H1 (cell line): Measurements from ENCODE around the gene YY1AP1. TPM values are rescaled to one million over a fixed set of nuclear protein-coding genes. Genes with fewer than 3 reads are reported as not detected.

ENCODE experiments used
- CTCF ChIA-PET: fragments of 300-600 bp; sonication (Branson Sonifier 250); formaldehyde crosslinking; loops from one replicate; lab custom pipeline; 2021; ENCODE audit not compliant: partially characterized antibody; lab: Charles Lee
- POLR2A ChIA-PET: fragments of 300-600 bp; sonication (Branson Sonifier 250); formaldehyde crosslinking; loops from one replicate; lab custom pipeline; 2021; ENCODE audit warnings: inconsistent platforms; ENCODE audit not compliant: partially characterized antibody; lab: Charles Lee
- DNase-seq, 2 experiments: peaks; one replicate each; pipeline versions ENCODE4 v3.0.0 to v3.0.0-alpha.2; 2010 to 2022; ENCODE audit warnings: low spot score in 2 of 2, low read depth in 1 of 2, mixed read lengths in 1 of 2
- FAIRE-seq: peaks from 2 replicates; lab custom pipeline; 2011; peaks lifted over from hg19 to GRCh38; lab: Jason Lieb, UNC
- H2AFZ ChIP-seq: 2 replicates; pipeline ENCODE4 v1.8.1; 2012; ENCODE audit warnings: low read length, inconsistent platforms
- H2AK5ac ChIP-seq: 2 replicates; pipeline ENCODE4 v1.6.1; 2013; ENCODE audit warnings: low read depth, low read length
- H2BK120ac ChIP-seq: replicated peaks from 2 replicates; pipeline ENCODE3; 2013; ENCODE audit warnings: low read depth, low read length, inconsistent platforms
- H2BK12ac ChIP-seq: 2 replicates; pipeline ENCODE4 v1.6.1; 2013; ENCODE audit warnings: low read depth, low read length
- H2BK15ac ChIP-seq: 2 replicates; pipeline ENCODE4 v1.6.1; 2013; ENCODE audit warnings: low read length
- H2BK20ac ChIP-seq: 2 replicates; pipeline ENCODE4 v1.6.1; 2013; ENCODE audit warnings: low read length
- H2BK5ac ChIP-seq: 2 replicates; pipeline ENCODE4 v1.6.1; 2013; ENCODE audit warnings: low read depth, low read length
- H3K14ac ChIP-seq: 2 replicates; pipeline ENCODE4 v1.6.1; 2013; ENCODE audit warnings: inconsistent platforms; ENCODE audit not compliant: insufficient read length
- H3K18ac ChIP-seq: 2 replicates; pipeline ENCODE4 v1.6.1; 2013; ENCODE audit warnings: low read length; ENCODE audit errors: extremely low read depth
- H3K23ac ChIP-seq: 2 replicates; pipeline ENCODE4 v1.6.1; 2013; ENCODE audit warnings: inconsistent platforms; ENCODE audit not compliant: insufficient read length
- H3K23me2 ChIP-seq: 2 replicates; pipeline ENCODE4 v1.6.1; 2013; ENCODE audit warnings: low read depth, low read length
- H3K27ac ChIP-seq: 2 replicates; pipeline ENCODE4 v1.6.1; 2011; ENCODE audit warnings: low read depth, low read length, inconsistent platforms
- H3K27me3 ChIP-seq, 4 experiments: replicated peaks in 1 of 4; 1 replicate in 1 of 4; 2 replicates in 3 of 4; pipeline versions ENCODE4 v1.6.1 to v1.8.1; 2011 to 2013; ENCODE audit warnings: low read length in 3 of 4, mild to moderate bottlenecking in 3 of 4, inconsistent platforms in 2 of 4, mixed read lengths in 2 of 4, moderate library complexity in 1 of 4; ENCODE audit not compliant: control insufficient read depth in 3 of 4, insufficient read depth in 3 of 4; ENCODE audit errors: extremely low read depth in 1 of 4
- H3K36me3 ChIP-seq, 4 experiments: 2 replicates each; pipeline versions ENCODE4 v1.6.1 to v1.8.1; 2011 to 2013; ENCODE audit warnings: mild to moderate bottlenecking in 4 of 4, low read length in 3 of 4, moderate library complexity in 2 of 4, control low read depth in 1 of 4, inconsistent platforms in 1 of 4; ENCODE audit not compliant: insufficient read depth in 4 of 4, control insufficient read depth in 2 of 4
- H3K4ac ChIP-seq: replicated peaks from 2 replicates; pipeline ENCODE3; 2013; ENCODE audit warnings: low read length, low read depth, mixed read lengths, inconsistent platforms; ENCODE audit not compliant: insufficient read length
- H3K4me1 ChIP-seq, 4 experiments: replicated peaks in 1 of 4; 1 replicate in 1 of 4; 2 replicates in 3 of 4; pipeline versions ENCODE4 v1.6.1 to v1.8.1; 2011 to 2013; ENCODE audit warnings: low read length in 3 of 4, inconsistent platforms in 2 of 4, mixed read lengths in 1 of 4; ENCODE audit not compliant: insufficient read depth in 4 of 4, control insufficient read depth in 3 of 4
- H3K4me2 ChIP-seq, 2 experiments: 2 replicates each; pipeline versions ENCODE4 v1.6.1 to v1.8.1; 2011 to 2013; ENCODE audit warnings: low read depth in 2 of 2, low read length in 2 of 2, control low read depth in 1 of 2, inconsistent platforms in 1 of 2, mild to moderate bottlenecking in 1 of 2; ENCODE audit not compliant: insufficient read depth in 1 of 2
- H3K4me3 ChIP-seq, 4 experiments: fragments of 200-600, 300-600 bp in 1 of 4; sonication (generic), shearing (Covaris generic), sonication (Bioruptor Twin) in 1 of 4; 2 replicates each; pipeline versions ENCODE4 v1.5.1 to v1.8.1; 2011 to 2016; ENCODE audit warnings: low read length in 4 of 4, low read depth in 3 of 4, control low read depth in 2 of 4, inconsistent platforms in 2 of 4, mild to moderate bottlenecking in 2 of 4, mixed read lengths in 1 of 4, moderate library complexity in 1 of 4; ENCODE audit not compliant: insufficient read depth in 2 of 4; ENCODE audit errors: extremely low read depth in 1 of 4
- H3K56ac ChIP-seq: replicated peaks from 2 replicates; pipeline ENCODE3; 2013; ENCODE audit warnings: low read depth, mild to moderate bottlenecking, mixed read lengths, low read length, inconsistent platforms; ENCODE audit not compliant: insufficient read length
- H3K79me1 ChIP-seq: 2 replicates; pipeline ENCODE4 v1.6.1; 2013; ENCODE audit warnings: low read depth, low read length, control low read depth
- H3K79me2 ChIP-seq, 2 experiments: 2 replicates each; pipeline versions ENCODE4 v1.6.1 to v1.8.1; 2012 to 2013; ENCODE audit warnings: low read length in 2 of 2, mild to moderate bottlenecking in 2 of 2, inconsistent platforms in 1 of 2; ENCODE audit not compliant: insufficient read depth in 2 of 2, control insufficient read depth in 1 of 2
- H3K9ac ChIP-seq, 4 experiments: replicated peaks in 1 of 4; 1 replicate in 1 of 4; 2 replicates in 3 of 4; pipeline versions ENCODE4 v1.6.1 to v1.8.1; 2011 to 2013; ENCODE audit warnings: low read depth in 3 of 4, low read length in 3 of 4, control low read depth in 2 of 4, mild to moderate bottlenecking in 2 of 4, moderate library complexity in 2 of 4, inconsistent platforms in 1 of 4; ENCODE audit errors: extremely low read depth in 1 of 4
- H3K9me3 ChIP-seq, 2 experiments: 2 replicates each; pipeline versions ENCODE4 v1.6.1 to v1.8.1; 2012 to 2013; ENCODE audit warnings: mild to moderate bottlenecking in 2 of 2, moderate library complexity in 2 of 2, control low read depth in 1 of 2, inconsistent platforms in 1 of 2, low read depth in 1 of 2, low read length in 1 of 2, mixed read lengths in 1 of 2; ENCODE audit not compliant: insufficient read depth in 2 of 2
- H4K20me1 ChIP-seq, 2 experiments: replicated peaks in 1 of 2; 2 replicates each; pipeline versions ENCODE3 to v1.8.1; 2011 to 2013; ENCODE audit warnings: inconsistent platforms in 2 of 2, low read length in 2 of 2, mild to moderate bottlenecking in 1 of 2; ENCODE audit not compliant: insufficient read depth in 2 of 2, control insufficient read depth in 1 of 2
- H4K5ac ChIP-seq: 2 replicates; pipeline ENCODE4 v1.6.1; 2013; ENCODE audit warnings: low read length, low read depth, mixed read lengths, inconsistent platforms; ENCODE audit not compliant: insufficient read length
- H4K8ac ChIP-seq: 2 replicates; pipeline ENCODE4 v1.8.0; 2013; ENCODE audit warnings: mild to moderate bottlenecking, moderate library complexity, low read length, inconsistent platforms; ENCODE audit not compliant: insufficient read depth; ENCODE audit errors: extremely low read depth
- H4K91ac ChIP-seq: replicated peaks from 2 replicates; pipeline ENCODE3; 2013; ENCODE audit warnings: low read length, mixed read lengths, inconsistent platforms; ENCODE audit not compliant: insufficient read length
- RNF2 ChIP-seq: fragments of 200-900, 300-1000 bp; sonication (generic); IDR thresholded peaks from 2 replicates; pipeline ENCODE4 v1.7.1; 2016; ENCODE audit warnings: borderline replicate concordance, low read depth, mild to moderate bottlenecking, antibody characterized with exemption, low read length; ENCODE audit not compliant: poor library complexity, severe bottlenecking; ENCODE audit errors: missing control alignments
- WGBS, 2 experiments: shearing (Covaris generic) in 1 of 2; methylation state at CpG; one replicate each; pipeline versions ENCODE4 v1.1.6 to v1.1.7; 2013 to 2015; ENCODE audit warnings: low lambda C conversion rate in 2 of 2, mixed read lengths in 2 of 2, inconsistent platforms in 1 of 2, low coverage in 1 of 2, missing lambda C conversion rate in 1 of 2; ENCODE audit not compliant: insufficient replicate concordance in 2 of 2, insufficient coverage in 1 of 2, insufficient read length in 1 of 2; ENCODE audit errors: extremely low coverage in 1 of 2, missing lambda C conversion rate in 1 of 2; 5-methylcytosine and 5-hydroxymethylcytosine counted together
- polyA plus RNA-seq, 7 experiments: library from polyadenylated mRNA; depleted of rRNA in 3 of 7; stranded (reverse) in 5 of 7; unstranded in 2 of 7; fragments of >200 nt in 5 of 7; fragments of 200-250 nt in 2 of 7; gene quantifications; 1 replicate in 5 of 7; 2 replicates in 1 of 7; 4 replicates in 1 of 7; pipeline versions ENCODE4 v1.2.1 to v1.2.3, GENCODE V29; 2011 to 2013; ENCODE audit warnings: missing spikeins in 2 of 7, mixed read lengths in 2 of 7
- total RNA-seq: library from RNA; stranded (reverse); fragmentation: NEBNext Ultra II Directional; extraction: Animal tissue kit (Norgen Biotek cat#: 25700); gene quantifications from 2 replicates; pipeline ENCODE4 v1.2.1, GENCODE V29; 2021

The YY1AP1 gene
- total and polyA plus RNA-seq, 2 of the 8 experiments (the other 6 are each of a cell fraction or from before 2014, with no cell fraction given) = 44.2 to 48.6 TPM

GRCh38 chr1:155681776-155682175, 6.8 kb downstream of the YY1AP1 start:
- Histone ChIP-seq H4K20me1 (peaks cover 3 to 4% of the 10 kb centered on the region in 2 experiments), H3K9ac (no peak overlapping the region), H3K4me3 (no peak overlapping the region), H3K56ac (no peak overlapping the region), H4K91ac (no peak overlapping the region), H2BK120ac (no peak overlapping the region), H2AK5ac (no peak overlapping the region), H2BK12ac (no peak overlapping the region), H3K27ac (no peak overlapping the region), H3K4ac (no peak overlapping the region), H3K79me2 (peaks cover 5 to 60% of the 10 kb centered on the region in 2 experiments), H3K23ac (no peak overlapping the region), H2AFZ (no peak overlapping the region), H3K14ac (no peak overlapping the region), H3K4me1 (no peaks in the 10 kb centered on the region), H4K8ac (no peak overlapping the region), H3K18ac (no peak overlapping the region), H4K5ac (no peak overlapping the region), H3K9me3 (no peaks in the 10 kb centered on the region), H3K23me2 (no peaks in the 10 kb centered on the region), H2BK15ac (no peak overlapping the region), H3K79me1 (peaks cover 5% of the 10 kb centered on the region), H2BK20ac (no peak overlapping the region), H3K4me2 (no peak overlapping the region), H2BK5ac (no peak overlapping the region), H3K27me3 (no peaks in the 10 kb centered on the region), H3K36me3 (peaks cover 0 to 20% (median 10%) of the 10 kb centered on the region in 4 experiments; a peak in 6 of 8 replicates)
- WGBS, 2 experiments = 93% methylated on average over 2 of the region's 2 CpGs; no CpG with 5 or more reads in 1 of the 2 experiments
- CTCF ChIA-PET = interaction anchor here (1.0 kb wide), 1 partner anchor 29 kb away, joined by 4 read pairs; no protein-coding TSS in a partner anchor
- no peak for TF ChIP-seq RNF2
- no peak for DNase-seq
- no peak for FAIRE-seq
- POLR2A ChIA-PET = interaction anchor here (0.6 to 1.3 kb wide), 3 partner anchors 279 to 420 kb away, joined by 3 read pairs; partner anchors contain the start of gene SCAMP3
